Mammary epithelial cell (primary cell): ENCODE data around the gene ATG13.

ENCODE experiments used
- CTCF ChIP-seq, 2 donors: IDR thresholded peaks in 1 of 2; conservative IDR thresholded peaks in 1 of 2; 2 replicates each; pipeline ENCODE4 v1.5.1; 2011 to 2012; ENCODE audit warnings: inconsistent platforms in 2 of 2, low read length in 2 of 2, mild to moderate bottlenecking in 2 of 2, control low read depth in 1 of 2, low read depth in 1 of 2; ENCODE audit not compliant: insufficient read depth in 1 of 2; ENCODE audit errors: extremely low read depth in 1 of 2
- EZH2 ChIP-seq: IDR thresholded peaks from 2 replicates; pipeline ENCODE4 v1.6.1; 2012; ENCODE audit warnings: low read length, inconsistent platforms, borderline replicate concordance

GRCh38 chr11:46632502-46632901, 15.1 kb downstream of the ATG13 start:
- TF ChIP-seq CTCF (conservative IDR thresholded peaks at IDR 0.05 in 1 of 2, IDR thresholded peaks at IDR 0.05 in 1 of 2; ENCODE audit: extremely low read depth in 1 of 2, insufficient read depth in 1 of 2, low read depth in 1 of 2, low read length in 2 of 2) (no peak), EZH2 (no peak)
